Measurements from ENCODE around the gene ALG12. TPM values are rescaled to one million over a fixed set of nuclear protein-coding genes. Genes with fewer than 3 reads are reported as not detected.

Gene ALG12
- total RNA-seq, 1 experiment from 2014 or later = 16.6 TPM

- TF ChIP-seq, protein P1, sequence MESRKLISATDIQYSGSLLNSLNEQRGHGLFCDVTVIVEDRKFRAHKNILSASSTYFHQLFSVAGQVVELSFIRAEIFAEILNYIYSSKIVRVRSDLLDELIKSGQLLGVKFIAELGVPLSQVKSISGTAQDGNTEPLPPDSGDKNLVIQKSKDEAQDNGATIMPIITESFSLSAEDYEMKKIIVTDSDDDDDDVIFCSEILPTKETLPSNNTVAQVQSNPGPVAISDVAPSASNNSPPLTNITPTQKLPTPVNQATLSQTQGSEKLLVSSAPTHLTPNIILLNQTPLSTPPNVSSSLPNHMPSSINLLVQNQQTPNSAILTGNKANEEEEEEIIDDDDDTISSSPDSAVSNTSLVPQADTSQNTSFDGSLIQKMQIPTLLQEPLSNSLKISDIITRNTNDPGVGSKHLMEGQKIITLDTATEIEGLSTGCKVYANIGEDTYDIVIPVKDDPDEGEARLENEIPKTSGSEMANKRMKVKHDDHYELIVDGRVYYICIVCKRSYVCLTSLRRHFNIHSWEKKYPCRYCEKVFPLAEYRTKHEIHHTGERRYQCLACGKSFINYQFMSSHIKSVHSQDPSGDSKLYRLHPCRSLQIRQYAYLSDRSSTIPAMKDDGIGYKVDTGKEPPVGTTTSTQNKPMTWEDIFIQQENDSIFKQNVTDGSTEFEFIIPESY (IDR thresholded peaks at IDR 0.05; ENCODE audit: extremely low read depth, insufficient replicate concordance, low read length) = no peak
- TF ChIP-seq POLR2A (IDR thresholded peaks at IDR 0.05; ENCODE audit: borderline replicate concordance, extremely low read depth, insufficient read depth, insufficient read length) (no peak), CBX3 (IDR thresholded peaks at IDR 0.05; ENCODE audit: low read depth) (no peak), MAX (IDR thresholded peaks at IDR 0.05) (no peak), EGR1 (IDR thresholded peaks at IDR 0.05; ENCODE audit: low read depth) (no peak), RAD21 (IDR thresholded peaks at IDR 0.05; ENCODE audit: low read depth) (no peak)
These were observed 15.3 kb upstream of the ALG12 start (continued) for GRCh38 chr22:49933236-49934159.

GRCh38 chr22:49930596-49931412, 12.6 kb upstream of the ALG12 start:
- intact Hi-C loops (cut with micrococcal nuclease) = loop anchor here (1.0 to 10.0 kb wide), 5 partner anchors 46 to 274 kb away; partner anchors contain the start of gene SELENOO
- Histone ChIP-seq H3K4me3 (replicated peaks in 1 of 2; ENCODE audit: low read depth in 1 of 2, low read length in 2 of 2) (no peak overlapping the region), H3K9me3 (ENCODE audit: control insufficient read depth in 1 of 2, insufficient read depth in 1 of 2, low read depth in 1 of 2, low read length in 2 of 2) (no peaks in the 10 kb centered on the region), H4K20me1 (ENCODE audit: insufficient read depth) (no peaks in the 10 kb centered on the region), H3K27me3 (ENCODE audit: insufficient read depth, low read length) (no peaks in the 10 kb centered on the region), H3K27ac (ENCODE audit: low read depth, low read length) (peak overlapping the region; percentile 45; the same call in 1 of the 2 replicates), H3K4me2 (ENCODE audit: low read length) (peak overlapping the region; percentile 32), H3K36me3 (ENCODE audit: control insufficient read depth in 1 of 2, insufficient read depth in 2 of 2, low read length in 2 of 2) (no peaks in the 10 kb centered on the region), H3K9ac (ENCODE audit: low read length) (no peak overlapping the region), H3K79me2 (ENCODE audit: insufficient read depth, low read length) (no peaks in the 10 kb centered on the region), H3K9me2 (ENCODE audit: insufficient read depth) (no peaks in the 10 kb centered on the region), H2AFZ (ENCODE audit: low read depth, low read length, poor library complexity, severe bottlenecking) (no peak overlapping the region), H3K4me1 (ENCODE audit: control insufficient read depth in 1 of 2, insufficient read depth in 2 of 2, low read length in 2 of 2) (peaks cover 22 to 40% of the 10 kb centered on the region in 2 experiments)
- peak; percentile 78 for DNase-seq (ENCODE audit: low read depth, low spot score)
- no TSS peak for BruUV-seq (replicated peaks)
- ChIA-PET CTCF (interaction anchor here (0.5 to 2.3 kb wide), 16 partner anchors 9 to 306 kb away, joined by 3 to 115 read pairs (median 5); partner anchors contain the start of genes ALG12 and CRELD2), POLR2A (interaction anchor here (1.0 to 1.3 kb wide), 2 partner anchors 24 to 100 kb away, joined by 3 to 13 read pairs; no protein-coding TSS in a partner anchor), RAD21 (ENCODE audit: low non-redundant PET in 1 of 2, low total read pairs in 2 of 2, uncharacterized antibody in 2 of 2, unreplicated experiment in 2 of 2) (interaction anchor here (0.6 to 2.0 kb wide), 6 partner anchors 40 to 210 kb away, joined by 3 to 36 read pairs (median 5); no protein-coding TSS in a partner anchor)
- ATAC-seq = peak; percentile 73
- TF ChIP-seq CTCF (IDR thresholded peaks at IDR 0.05 in 2 of 3, conservative IDR thresholded peaks at IDR 0.05 in 1 of 3; ENCODE audit: borderline replicate concordance in 1 of 3, insufficient read depth in 1 of 3, low read depth in 2 of 3, low read length in 2 of 3) = peak; percentile 76 to 94 (median 82)
- TF ChIP-seq, protein P2, sequence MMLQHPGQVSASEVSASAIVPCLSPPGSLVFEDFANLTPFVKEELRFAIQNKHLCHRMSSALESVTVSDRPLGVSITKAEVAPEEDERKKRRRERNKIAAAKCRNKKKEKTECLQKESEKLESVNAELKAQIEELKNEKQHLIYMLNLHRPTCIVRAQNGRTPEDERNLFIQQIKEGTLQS (IDR thresholded peaks at IDR 0.05) = no peak
- TF ChIP-seq POLR2AphosphoS5 (IDR thresholded peaks at IDR 0.05; ENCODE audit: low read depth, low read length) = no peak
- no peak for TF ChIP-seq REST (IDR thresholded peaks at IDR 0.05; ENCODE audit: low read depth)
- peak; percentile 97 for TF ChIP-seq RAD21 (IDR thresholded peaks at IDR 0.05; ENCODE audit: low read depth)
- no peak for TF ChIP-seq ZNF274 (IDR thresholded peaks at IDR 0.05; ENCODE audit: low read depth, low read length)
